GM12878 (cell line): ENCODE results near the gene MGAT4C. TPM values are rescaled to one million over a fixed set of nuclear protein-coding genes. Genes with fewer than 3 reads are reported as not detected.

Source experiments
- ATAC-seq: fragments of 200-7000 bp; cut with Tn5 transposase; 3 replicates; pipeline ENCODE4 v1.9.1; 2020; ENCODE audit warnings: mild to moderate bottlenecking, moderate library complexity
- BruUV-seq: library from RNA; stranded (reverse); fragments of 400-500 nt; replicated peaks from 2 replicates; lab custom pipeline; 2021; lab: Mats Ljungman, UMichigan
- CTCF ChIA-PET: fragments of 300-600 bp; sonication (Branson Sonifier 250); formaldehyde crosslinking; extraction: SDS; loops from one replicate; lab custom pipeline; 2021; ENCODE audit warnings: inconsistent platforms; lab: Yijun Ruan, JAX
- POLR2A ChIA-PET: fragments of 350-600 bp; formaldehyde crosslinking; extraction: SDS; loops from one replicate; lab custom pipeline; 2021; ENCODE audit warnings: inconsistent platforms; lab: Charles Lee
- RAD21 ChIA-PET: fragments of 300-600 bp; sonication (Branson Sonifier 250); formaldehyde crosslinking; loops from one replicate; lab custom pipeline; 2023; ENCODE audit warnings: antibody characterized with exemption; ENCODE audit not compliant: unreplicated experiment; lab: Charles Lee
- SMC1A ChIA-PET: fragments of 300-600 bp; sonication (Branson Sonifier 250); formaldehyde crosslinking; loops from one replicate; lab custom pipeline; 2023; ENCODE audit not compliant: unreplicated experiment, uncharacterized antibody; lab: Charles Lee
- DNase-seq: peaks from one replicate; pipeline ENCODE4 v3.0.0-alpha.2; 2011; ENCODE audit warnings: low read depth, low spot score
- FAIRE-seq: peaks from 3 replicates; lab custom pipeline; 2011; peaks lifted over from hg19 to GRCh38; lab: Jason Lieb, UNC
- H2AFZ ChIP-seq: 2 replicates; pipeline ENCODE4 v1.6.0; 2011; ENCODE audit warnings: low read depth, low read length, control low read depth; ENCODE audit not compliant: control insufficient read depth
- H3K27ac ChIP-seq: 2 replicates; pipeline ENCODE4 v1.5.1; 2011; ENCODE audit warnings: control low read depth; ENCODE audit not compliant: control insufficient read depth, insufficient read depth
- H3K27me3 ChIP-seq, 2 experiments: replicated peaks in 1 of 2; 2 replicates each; pipeline versions ENCODE4 v1.6.0 to v1.6.1; 2011; ENCODE audit warnings: low read length in 1 of 2; ENCODE audit not compliant: control insufficient read depth in 2 of 2, insufficient read depth in 2 of 2
- H3K36me3 ChIP-seq, 2 experiments: 2 replicates each; pipeline ENCODE4 v1.5.1; 2011; ENCODE audit warnings: low read length in 1 of 2; ENCODE audit not compliant: control insufficient read depth in 2 of 2, insufficient read depth in 2 of 2
- H3K4me1 ChIP-seq: 2 replicates; pipeline ENCODE4 v1.6.1; 2011; ENCODE audit warnings: mild to moderate bottlenecking, low read length, moderate library complexity, mixed read lengths; ENCODE audit not compliant: control insufficient read depth, insufficient read depth
- H3K4me2 ChIP-seq: 2 replicates; pipeline ENCODE4 v1.6.0; 2011; ENCODE audit warnings: control low read depth; ENCODE audit not compliant: control insufficient read depth, insufficient read depth
- H3K4me3 ChIP-seq: fragments of 200-600 bp; sonication (generic); 2 replicates; pipeline ENCODE4 v1.5.1; 2016
- H3K79me2 ChIP-seq: 2 replicates; pipeline ENCODE4 v1.6.0; 2011; ENCODE audit warnings: low read length; ENCODE audit not compliant: control insufficient read depth, insufficient read depth
- H3K9ac ChIP-seq: 2 replicates; pipeline ENCODE4 v1.8.0; 2011; ENCODE audit warnings: low read length, control low read depth, mixed read lengths; ENCODE audit not compliant: control insufficient read depth, insufficient read depth
- H3K9me3 ChIP-seq: replicated peaks from 3 replicates; pipeline ENCODE4 v1.5.1; 2011; ENCODE audit warnings: mild to moderate bottlenecking, low read length; ENCODE audit not compliant: control insufficient read depth, insufficient read depth
- H4K20me1 ChIP-seq: 2 replicates; pipeline ENCODE4 v1.6.0; 2011; ENCODE audit not compliant: control insufficient read depth, insufficient read depth
- ASH2L ChIP-seq: fragments of 300-600, 200-600 bp; sonication (generic); IDR thresholded peaks from 2 replicates; pipeline ENCODE4 v1.6.1; 2017; ENCODE audit warnings: low read depth, mild to moderate bottlenecking, borderline replicate concordance
- BACH1 ChIP-seq: fragments of 450-650 bp; IDR thresholded peaks from 2 replicates; pipeline ENCODE4 v1.6.1; 2017; ENCODE audit warnings: mild to moderate bottlenecking, borderline replicate concordance
- ETV6 ChIP-seq, 2 experiments: fragments of 450-650 bp in 1 of 2; IDR thresholded peaks in 1 of 2; conservative IDR thresholded peaks in 1 of 2; 2 replicates each; pipeline ENCODE4 v1.6.1; 2014; ENCODE audit warnings: antibody characterized with exemption in 1 of 2, borderline replicate concordance in 1 of 2, low read depth in 1 of 2, mild to moderate bottlenecking in 1 of 2, moderate library complexity in 1 of 2
- FOXK2 ChIP-seq: fragments of 450-650 bp; IDR thresholded peaks from 2 replicates; pipeline ENCODE4 v1.6.1; 2017; ENCODE audit warnings: mild to moderate bottlenecking, moderate library complexity
- GABPA ChIP-seq: IDR thresholded peaks from 2 replicates; pipeline ENCODE4 v1.6.1; 2014; ENCODE audit warnings: antibody characterized with exemption, low read depth, mild to moderate bottlenecking, inconsistent platforms
- IRF3 ChIP-seq: fragments of 450-650 bp; IDR thresholded peaks from 2 replicates; pipeline ENCODE4 v1.6.1; 2014; ENCODE audit warnings: mild to moderate bottlenecking
- MAX ChIP-seq: IDR thresholded peaks from 2 replicates; pipeline ENCODE4 v1.6.1; 2012; ENCODE audit warnings: low read depth, low read length, improper control_type of control experiment
- MXI1 ChIP-seq: fragments of 150-350 bp; IDR thresholded peaks from 2 replicates; pipeline ENCODE4 v1.6.1; 2011; ENCODE audit warnings: low read depth, mild to moderate bottlenecking, inconsistent platforms, low read length, improper control_type of control experiment
- RB1 ChIP-seq: fragments of 450-650 bp; formaldehyde crosslinking; IDR thresholded peaks from 2 replicates; pipeline ENCODE4 v1.6.1; 2017; ENCODE audit warnings: mild to moderate bottlenecking, borderline replicate concordance
- STAT3 ChIP-seq: IDR thresholded peaks from 2 replicates; pipeline ENCODE4 v1.6.1; 2011; ENCODE audit warnings: low read depth, low read length, improper control_type of control experiment
- TAF1 ChIP-seq: IDR thresholded peaks from 2 replicates; pipeline ENCODE4 v1.6.1; 2011; ENCODE audit warnings: mild to moderate bottlenecking, low read depth, low read length, borderline replicate concordance
- TBL1XR1 ChIP-seq: IDR thresholded peaks from 2 replicates; pipeline ENCODE4 v1.6.1; 2012; ENCODE audit warnings: low read depth, low read length, improper control_type of control experiment
- ZNF274 ChIP-seq: IDR thresholded peaks from one replicate; pipeline ENCODE4 v1.8.0; 2011; ENCODE audit not compliant: insufficient read length, insufficient read depth
- WGBS: methylation state at CpG from one replicate; pipeline ENCODE4 v1.1.6; 2016; ENCODE audit warnings: low lambda C conversion rate; ENCODE audit not compliant: insufficient replicate concordance, insufficient coverage; ENCODE audit errors: missing lambda C conversion rate; 5-methylcytosine and 5-hydroxymethylcytosine counted together
- in situ Hi-C: fragments of 300-500 bp; cut with MboI; formaldehyde crosslinking; loops from 9 replicates; pipeline ENCODE4 v1.14.3; 2018; ENCODE audit warnings: mixed read lengths
- intact Hi-C: fragments of 100-400 bp; cut with micrococcal nuclease; formaldehyde crosslinking; loops from one replicate; pipeline ENCODE4 v1.14.2; 2022; ENCODE audit not compliant: unreplicated experiment
- polyA plus RNA-seq, 11 experiments: library from polyadenylated mRNA; depleted of rRNA in 4 of 11; unstranded in 6 of 11; stranded (reverse) in 5 of 11; fragments of >200 nt; fragmentation: Nextera tagmentation in 4 of 11; fragmentation: Illumina TruSeq in 1 of 11; extraction: Ambion mirVana in 4 of 11; extraction: Trizol in 1 of 11; gene quantifications; 1 replicate in 1 of 11; 2 replicates in 10 of 11; pipeline versions ENCODE4 v1.2.1 to v1.2.3, GENCODE V29; 2011 to 2016; ENCODE audit warnings: inconsistent platforms in 2 of 11, missing spikeins in 2 of 11, low read depth in 1 of 11
- total RNA-seq, 4 experiments: library from RNA; depleted of rRNA in 3 of 4; stranded (reverse); fragments of >200 nt in 3 of 4; fragmentation: Illumina TruSeq in 1 of 4; extraction: Trizol in 1 of 4; gene quantifications; 2 replicates each; pipeline versions ENCODE4 v1.2.1 to v1.2.3, GENCODE V29; 2013 to 2021

MGAT4C gene
- total and polyA plus RNA-seq, 10 of the 15 experiments (the other 5 are each of a cell fraction or from before 2014, with no cell fraction given): not detected

GRCh38 chr12:86050010-86050409 is 206.2 kb downstream of the MGAT4C start:
- Histone ChIP-seq H3K79me2 (no peaks in the 10 kb centered on the region), H3K4me3 (no peak overlapping the region), H3K36me3 (no peaks in the 10 kb centered on the region), H4K20me1 (no peaks in the 10 kb centered on the region), H2AFZ (no peak overlapping the region), H3K27ac (no peak overlapping the region), H3K9ac (no peak overlapping the region), H3K4me2 (no peak overlapping the region), H3K4me1 (no peaks in the 10 kb centered on the region), H3K9me3 (no peaks in the 10 kb centered on the region), H3K27me3 (no peaks in the 10 kb centered on the region)
- FAIRE-seq (no peak), ATAC-seq (no peak), DNase-seq (no peak)
- TF ChIP-seq GABPA (no peak), TAF1 (no peak), IRF3 (no peak), FOXK2 (no peak), STAT3 (no peak), TBL1XR1 (no peak), BACH1 (no peak), ETV6 (conservative IDR thresholded peaks at IDR 0.05 in 1 of 2, IDR thresholded peaks at IDR 0.05 in 1 of 2; ENCODE audit: borderline replicate concordance in 1 of 2, low read depth in 1 of 2) (no peak), MXI1 (no peak), ASH2L (no peak), ZNF274 (no peak), MAX (no peak), RB1 (no peak)
- intact Hi-C loops: no loop called here
- 30% methylated on average over 3 of the region's 3 CpGs for WGBS
- ChIA-PET CTCF (no interaction called here), SMC1A (no interaction called here), POLR2A (no interaction called here), RAD21 (no interaction called here)
- in situ Hi-C loops: no loop called here
- no TSS peak for BruUV-seq
